Mesenchymal stem cell (in vitro differentiated cells and primary cell): ENCODE data around the gene CPNE5.

Source experiments
- DNase-seq: peaks from one replicate; pipeline ENCODE4 v3.0.0-alpha.2; 2013
- H2AFZ ChIP-seq: one replicate; pipeline ENCODE4 v1.6.1; 2013; ENCODE audit warnings: low read depth, mild to moderate bottlenecking, control low read depth, inconsistent platforms, low read length, moderate library complexity
- H2AK5ac ChIP-seq: 2 replicates; pipeline ENCODE4 v1.6.1; 2013; ENCODE audit warnings: low read length, moderate library complexity, mild to moderate bottlenecking, inconsistent platforms; ENCODE audit not compliant: severe bottlenecking
- H2BK120ac ChIP-seq: one replicate; pipeline ENCODE4 v1.6.1; 2013; ENCODE audit warnings: low read depth, mild to moderate bottlenecking, inconsistent platforms, low read length, moderate library complexity
- H2BK12ac ChIP-seq, 2 experiments: one replicate each; pipeline ENCODE4 v1.6.1; 2013; ENCODE audit warnings: inconsistent platforms in 2 of 2, low read length in 2 of 2, mild to moderate bottlenecking in 2 of 2, moderate library complexity in 2 of 2, control low read depth in 1 of 2
- H2BK15ac ChIP-seq: one replicate; pipeline ENCODE4 v1.6.1; 2013; ENCODE audit warnings: mild to moderate bottlenecking, low read depth, inconsistent platforms; ENCODE audit not compliant: poor library complexity, severe bottlenecking
- H2BK5ac ChIP-seq: 2 replicates; pipeline ENCODE4 v1.6.1; 2013; ENCODE audit warnings: low read depth, mild to moderate bottlenecking, low read length, control low read depth, inconsistent platforms; ENCODE audit not compliant: poor library complexity, severe bottlenecking
- H3K14ac ChIP-seq, 2 experiments: one replicate each; pipeline ENCODE4 v1.6.1; 2013; ENCODE audit warnings: inconsistent platforms in 2 of 2, low read length in 2 of 2, control low read depth in 1 of 2, mild to moderate bottlenecking in 1 of 2, moderate library complexity in 1 of 2
- H3K18ac ChIP-seq, 2 experiments: one replicate each; pipeline ENCODE4 v1.6.1; 2013; ENCODE audit warnings: inconsistent platforms in 2 of 2, low read length in 2 of 2, control low read depth in 1 of 2, low read depth in 1 of 2, mild to moderate bottlenecking in 1 of 2
- H3K23ac ChIP-seq, 2 experiments: one replicate each; pipeline ENCODE4 v1.6.1; 2013; ENCODE audit warnings: inconsistent platforms in 2 of 2, low read length in 2 of 2, mild to moderate bottlenecking in 2 of 2, moderate library complexity in 2 of 2, control low read depth in 1 of 2
- H3K27ac ChIP-seq: 2 replicates; pipeline ENCODE4 v1.5.1; 2013; ENCODE audit warnings: mild to moderate bottlenecking, moderate library complexity, low read length, control low read depth, inconsistent platforms; ENCODE audit not compliant: poor library complexity, severe bottlenecking
- H3K27me3 ChIP-seq, 2 experiments: 2 replicates each; pipeline versions ENCODE4 v1.6.1 to v1.7.0; 2013; ENCODE audit warnings: low read length in 2 of 2, mild to moderate bottlenecking in 2 of 2, moderate library complexity in 2 of 2, control low read depth in 1 of 2, inconsistent platforms in 1 of 2; ENCODE audit not compliant: control insufficient read depth in 1 of 2, insufficient read depth in 1 of 2
- H3K36me3 ChIP-seq, 2 experiments: 2 replicates each; pipeline versions ENCODE4 v1.6.1 to v1.7.0; 2013; ENCODE audit warnings: low read length in 2 of 2, control low read depth in 1 of 2, inconsistent platforms in 1 of 2, low read depth in 1 of 2, mild to moderate bottlenecking in 1 of 2; ENCODE audit not compliant: insufficient read depth in 2 of 2, control insufficient read depth in 1 of 2
- H3K4ac ChIP-seq, 2 experiments: one replicate each; pipeline ENCODE4 v1.6.1; 2013; ENCODE audit warnings: inconsistent platforms in 2 of 2, low read length in 2 of 2, mild to moderate bottlenecking in 2 of 2, moderate library complexity in 2 of 2, control low read depth in 1 of 2, low read depth in 1 of 2
- H3K4me1 ChIP-seq: 2 replicates; pipeline ENCODE4 v1.6.1; 2013; ENCODE audit warnings: low read depth, low read length, control low read depth; ENCODE audit not compliant: control insufficient read depth, insufficient read depth
- H3K4me2 ChIP-seq: 2 replicates; pipeline ENCODE4 v1.6.1; 2013; ENCODE audit warnings: low read length, mild to moderate bottlenecking, inconsistent platforms; ENCODE audit not compliant: poor library complexity, severe bottlenecking
- H3K4me3 ChIP-seq, 2 experiments: 2 replicates each; pipeline versions ENCODE4 v1.5.1 to v1.7.0; 2013; ENCODE audit warnings: low read length in 2 of 2, mild to moderate bottlenecking in 2 of 2, control low read depth in 1 of 2, low read depth in 1 of 2; ENCODE audit not compliant: insufficient read depth in 1 of 2
- H3K79me1 ChIP-seq: replicated peaks from 2 replicates; pipeline ENCODE4 v1.6.1; 2013; ENCODE audit warnings: mild to moderate bottlenecking, control low read depth, low read length, inconsistent platforms; ENCODE audit not compliant: poor library complexity, severe bottlenecking
- H3K9ac ChIP-seq: 2 replicates; pipeline ENCODE4 v1.7.0; 2013; ENCODE audit warnings: mild to moderate bottlenecking, low read length, moderate library complexity
- H3K9me3 ChIP-seq: 2 replicates; pipeline ENCODE4 v1.7.0; 2013; ENCODE audit warnings: mild to moderate bottlenecking, low read length; ENCODE audit not compliant: control insufficient read depth
- H4K8ac ChIP-seq: one replicate; pipeline ENCODE4 v1.6.1; 2013; ENCODE audit warnings: inconsistent platforms, mild to moderate bottlenecking, low read length, moderate library complexity
- H4K91ac ChIP-seq: one replicate; pipeline ENCODE4 v1.6.1; 2013; ENCODE audit warnings: mild to moderate bottlenecking, low read length, inconsistent platforms
- WGBS: methylation state at CpG from one replicate; pipeline ENCODE4 v1.1.7; 2013; ENCODE audit warnings: mixed read lengths; 5-methylcytosine and 5-hydroxymethylcytosine counted together

Gene CPNE5

GRCh38 chr6:36692861-36693702, 146.2 kb downstream of the CPNE5 start:
- no peak overlapping the region for H2BK15ac ChIP-seq
- H3K23ac ChIP-seq = no peak overlapping the region
- 89% methylated on average over 22 of the region's 27 CpGs for WGBS
- H3K27ac ChIP-seq = no peak overlapping the region
- H3K4me1 ChIP-seq = no peaks in the 10 kb centered on the region
- H4K91ac ChIP-seq = no peak overlapping the region
- H2BK120ac ChIP-seq = no peak overlapping the region
- no peak overlapping the region for H3K4ac ChIP-seq
- H2BK12ac ChIP-seq = no peak overlapping the region
- H4K8ac ChIP-seq = no peak overlapping the region
- no peak overlapping the region for H2AFZ ChIP-seq
- DNase-seq = no peak
- no peak overlapping the region for H2AK5ac ChIP-seq
- no peak overlapping the region for H3K9ac ChIP-seq
- H3K4me3 ChIP-seq = no peak overlapping the region
- no peaks in the 10 kb centered on the region for H3K27me3 ChIP-seq
- no peak overlapping the region for H3K14ac ChIP-seq
- H2BK5ac ChIP-seq = no peak overlapping the region
- no peak overlapping the region for H3K4me2 ChIP-seq
- peaks cover 7% of the 10 kb centered on the region for H3K9me3 ChIP-seq
- no peak overlapping the region for H3K18ac ChIP-seq
- H3K79me1 ChIP-seq = no peaks in the 10 kb centered on the region
- peaks cover 0 to 2% of the 10 kb centered on the region in 2 experiments for H3K36me3 ChIP-seq

GRCh38 chr6:36692220-36692619, 147.0 kb downstream of the CPNE5 start:
- H3K36me3 ChIP-seq = peaks cover 7 to 8% of the 10 kb centered on the region in 2 experiments
- no peak overlapping the region for H3K4me2 ChIP-seq
- no peak overlapping the region for H3K4ac ChIP-seq
- H3K23ac ChIP-seq = no peak overlapping the region
- H2AK5ac ChIP-seq = no peak overlapping the region
- no peak overlapping the region for H4K91ac ChIP-seq
- no peak overlapping the region for H3K18ac ChIP-seq
- no peak overlapping the region for H2BK5ac ChIP-seq
- H2AFZ ChIP-seq = no peak overlapping the region
- no peak overlapping the region for H3K9ac ChIP-seq
- H2BK120ac ChIP-seq = no peak overlapping the region
- peaks cover 4% of the 10 kb centered on the region for H3K9me3 ChIP-seq
- H3K14ac ChIP-seq = no peak overlapping the region
- no peak overlapping the region for H3K4me3 ChIP-seq
- 85% methylated on average over 3 of the region's 3 CpGs for WGBS
- H3K79me1 ChIP-seq = no peaks in the 10 kb centered on the region
- DNase-seq = no peak
- H4K8ac ChIP-seq = no peak overlapping the region
- no peaks in the 10 kb centered on the region for H3K4me1 ChIP-seq
- H2BK12ac ChIP-seq = no peak overlapping the region
- no peak overlapping the region for H2BK15ac ChIP-seq
- H3K27ac ChIP-seq = no peak overlapping the region
- no peaks in the 10 kb centered on the region for H3K27me3 ChIP-seq

GRCh38 chr6:36691612-36692011, 147.6 kb downstream of the CPNE5 start:
- Histone ChIP-seq H3K18ac (no peak overlapping the region), H3K14ac (no peak overlapping the region), H3K27me3 (no peaks in the 10 kb centered on the region), H3K23ac (no peak overlapping the region), H2AK5ac (no peak overlapping the region), H3K27ac (no peak overlapping the region), H4K91ac (no peak overlapping the region), H3K79me1 (no peaks in the 10 kb centered on the region), H3K9me3 (no peaks in the 10 kb centered on the region), H2BK120ac (no peak overlapping the region), H3K4me1 (peaks cover 3% of the 10 kb centered on the region), H2BK15ac (no peak overlapping the region), H3K36me3 (peaks cover 12 to 14% of the 10 kb centered on the region in 2 experiments), H4K8ac (no peak overlapping the region), H2AFZ (no peak overlapping the region), H3K4me3 (no peak overlapping the region), H2BK12ac (no peak overlapping the region), H3K4ac (no peak overlapping the region), H2BK5ac (no peak overlapping the region), H3K4me2 (no peak overlapping the region), H3K9ac (no peak overlapping the region)
- no peak for DNase-seq
- 95% methylated on average over 2 of the region's 2 CpGs for WGBS

- H3K79me1 ChIP-seq = no peaks in the 10 kb centered on the region
- no peak overlapping the region for H2AK5ac ChIP-seq
- no peak overlapping the region for H2BK15ac ChIP-seq
- H2BK5ac ChIP-seq = no peak overlapping the region
- H4K8ac ChIP-seq = no peak overlapping the region
- no peak overlapping the region for H4K91ac ChIP-seq
- no peak for DNase-seq
- H3K4me2 ChIP-seq = no peak overlapping the region
- no peaks in the 10 kb centered on the region for H3K9me3 ChIP-seq
- H3K23ac ChIP-seq = no peak overlapping the region
- no peak overlapping the region for H2AFZ ChIP-seq
- H3K4me1 ChIP-seq = peaks cover 7% of the 10 kb centered on the region
- H2BK12ac ChIP-seq = no peak overlapping the region
- H3K27ac ChIP-seq = no peak overlapping the region
- H3K18ac ChIP-seq = no peak overlapping the region
- peaks cover 18 to 20% of the 10 kb centered on the region in 2 experiments for H3K36me3 ChIP-seq
- no peaks in the 10 kb centered on the region for H3K27me3 ChIP-seq
- no peak overlapping the region for H3K9ac ChIP-seq
- H3K4ac ChIP-seq = no peak overlapping the region
- no peak overlapping the region for H3K14ac ChIP-seq
- no peak overlapping the region for H2BK120ac ChIP-seq
- 100% methylated on average over 1 of the region's 4 CpGs for WGBS
- no peak overlapping the region for H3K4me3 ChIP-seq
These were observed 148.2 kb downstream of the CPNE5 start for GRCh38 chr6:36691011-36691410.
